ENCODE results near the gene ANKRD63. TPM values are rescaled to one million over a fixed set of nuclear protein-coding genes. Genes with fewer than 3 reads are reported as not detected.

ANKRD63 gene
- total RNA-seq, 3 donors from 2014 or later = not detected

- H3K4me1 Mint-ChIP-seq (ENCODE audit: low read depth) = peaks cover 2% of the 10 kb centered on the region
- peak overlapping the region; percentile 67 for H3K4me3 Mint-ChIP-seq
- peak; percentile 61 to 68 for ATAC-seq
- no peaks in the 10 kb centered on the region for H3K36me3 Mint-ChIP-seq (ENCODE audit: insufficient read depth)
- DNase-seq = peak; percentile 32
- H3K9me3 Mint-ChIP-seq = no peaks in the 10 kb centered on the region
- peaks cover 29% of the 10 kb centered on the region for H3K27me3 Mint-ChIP-seq (ENCODE audit: low read depth)
These were observed 556 bp downstream of the ANKRD63 start for GRCh38 chr15:40282147-40282868.

GRCh38 chr15:40281801-40282146 is 1.1 kb downstream of the ANKRD63 start:
- peaks cover 2% of the 10 kb centered on the region for H3K4me1 Mint-ChIP-seq (ENCODE audit: low read depth)
- DNase-seq (no peak), ATAC-seq (no peak)
- peaks cover 30% of the 10 kb centered on the region for H3K27me3 Mint-ChIP-seq (ENCODE audit: low read depth)
- no peaks in the 10 kb centered on the region for H3K9me3 Mint-ChIP-seq
- H3K36me3 Mint-ChIP-seq (ENCODE audit: insufficient read depth) = no peaks in the 10 kb centered on the region
- H3K4me3 Mint-ChIP-seq = no peak overlapping the region

GRCh38 chr15:40281057-40281800 is 1.6 kb downstream of the ANKRD63 start:
- DNase-seq = no peak
- ATAC-seq = no peak
- no peaks in the 10 kb centered on the region for H3K36me3 Mint-ChIP-seq (ENCODE audit: insufficient read depth)
- no peaks in the 10 kb centered on the region for H3K9me3 Mint-ChIP-seq
- H3K4me3 Mint-ChIP-seq = peak overlapping the region; percentile 54
- peaks cover 32% of the 10 kb centered on the region for H3K27me3 Mint-ChIP-seq (ENCODE audit: low read depth)
- H3K4me1 Mint-ChIP-seq (ENCODE audit: low read depth) = peaks cover 2% of the 10 kb centered on the region

GRCh38 chr15:40280260-40281056 is 2.4 kb downstream of the ANKRD63 start:
- DNase-seq = no peak
- Mint-ChIP-seq H3K4me3 (peak overlapping the region; percentile 54), H3K36me3 (ENCODE audit: insufficient read depth) (no peaks in the 10 kb centered on the region), H3K4me1 (ENCODE audit: low read depth) (peaks cover 2% of the 10 kb centered on the region), H3K27me3 (ENCODE audit: low read depth) (peaks cover 32% of the 10 kb centered on the region), H3K9me3 (no peaks in the 10 kb centered on the region)
- ATAC-seq = no peak

GRCh38 chr15:40279437-40280141 is 3.3 kb downstream of the ANKRD63 start:
- no peaks in the 10 kb centered on the region for H3K9me3 Mint-ChIP-seq
- no peaks in the 10 kb centered on the region for H3K36me3 Mint-ChIP-seq (ENCODE audit: insufficient read depth)
- H3K27me3 Mint-ChIP-seq (ENCODE audit: low read depth) = peaks cover 32% of the 10 kb centered on the region
- no peak overlapping the region for H3K4me3 Mint-ChIP-seq
- ATAC-seq (peak; percentile 17 to 30), DNase-seq (peak; percentile 69)
- peaks cover 2% of the 10 kb centered on the region for H3K4me1 Mint-ChIP-seq (ENCODE audit: low read depth)

GRCh38 chr15:40278026-40278425 is 4.8 kb downstream of the ANKRD63 start:
- Mint-ChIP-seq H3K4me3 (no peak overlapping the region), H3K36me3 (ENCODE audit: insufficient read depth) (no peaks in the 10 kb centered on the region), H3K9me3 (no peaks in the 10 kb centered on the region), H3K27me3 (ENCODE audit: low read depth) (peaks cover 32% of the 10 kb centered on the region), H3K4me1 (ENCODE audit: low read depth) (peaks cover 2% of the 10 kb centered on the region)
- no peak for DNase-seq
- ATAC-seq = no peak

GRCh38 chr15:40277471-40277870 is 5.4 kb downstream of the ANKRD63 start:
- H3K4me1 Mint-ChIP-seq (ENCODE audit: low read depth) = peaks cover 2% of the 10 kb centered on the region
- H3K36me3 Mint-ChIP-seq (ENCODE audit: insufficient read depth) = no peaks in the 10 kb centered on the region
- no peak for DNase-seq
- ATAC-seq = no peak
- H3K4me3 Mint-ChIP-seq = no peak overlapping the region
- peaks cover 32% of the 10 kb centered on the region for H3K27me3 Mint-ChIP-seq (ENCODE audit: low read depth)
- H3K9me3 Mint-ChIP-seq = no peaks in the 10 kb centered on the region

GRCh38 chr15:40276927-40277326 is 5.9 kb downstream of the ANKRD63 start:
- Mint-ChIP-seq H3K9me3 (no peaks in the 10 kb centered on the region), H3K27me3 (ENCODE audit: low read depth) (peaks cover 32% of the 10 kb centered on the region), H3K4me3 (no peak overlapping the region), H3K36me3 (ENCODE audit: insufficient read depth) (no peaks in the 10 kb centered on the region), H3K4me1 (ENCODE audit: low read depth) (peaks cover 2% of the 10 kb centered on the region)
- no peak for DNase-seq
- ATAC-seq = no peak

- H3K9me3 Mint-ChIP-seq = no peaks in the 10 kb centered on the region
- H3K4me3 Mint-ChIP-seq = no peak overlapping the region
- ATAC-seq (no peak), DNase-seq (no peak)
- H3K36me3 Mint-ChIP-seq (ENCODE audit: insufficient read depth) = no peaks in the 10 kb centered on the region
- H3K27me3 Mint-ChIP-seq (ENCODE audit: low read depth) = peaks cover 28% of the 10 kb centered on the region
- peaks cover under 1% of the 10 kb centered on the region for H3K4me1 Mint-ChIP-seq (ENCODE audit: low read depth)
These were observed 6.9 kb downstream of the ANKRD63 start for GRCh38 chr15:40275954-40276353.

- H3K4me3 Mint-ChIP-seq = no peak overlapping the region
- no peaks in the 10 kb centered on the region for H3K9me3 Mint-ChIP-seq
- peaks cover 26% of the 10 kb centered on the region for H3K27me3 Mint-ChIP-seq (ENCODE audit: low read depth)
- no peak for ATAC-seq
- no peaks in the 10 kb centered on the region for H3K36me3 Mint-ChIP-seq (ENCODE audit: insufficient read depth)
- H3K4me1 Mint-ChIP-seq (ENCODE audit: low read depth) = no peaks in the 10 kb centered on the region
- DNase-seq = no peak
These were observed 7.3 kb downstream of the ANKRD63 start for GRCh38 chr15:40275523-40275922.

- Mint-ChIP-seq H3K9me3 (no peaks in the 10 kb centered on the region), H3K36me3 (ENCODE audit: insufficient read depth) (no peaks in the 10 kb centered on the region), H3K4me1 (ENCODE audit: low read depth) (no peaks in the 10 kb centered on the region), H3K27me3 (ENCODE audit: low read depth) (peaks cover 22% of the 10 kb centered on the region), H3K4me3 (no peak overlapping the region)
- DNase-seq (peak; percentile 87), ATAC-seq (peak; percentile 62 to 82)
These were observed 8.3 kb downstream of the ANKRD63 start for GRCh38 chr15:40274350-40275274.

GRCh38 chr15:40273428-40273827 is 9.4 kb downstream of the ANKRD63 start:
- no peaks in the 10 kb centered on the region for H3K9me3 Mint-ChIP-seq
- no peak for ATAC-seq
- H3K36me3 Mint-ChIP-seq (ENCODE audit: insufficient read depth) = no peaks in the 10 kb centered on the region

GRCh38 chr15:40272485-40273056 is 10.3 kb downstream of the ANKRD63 start:
- Mint-ChIP-seq H3K4me1 (ENCODE audit: low read depth) (no peaks in the 10 kb centered on the region), H3K9me3 (no peaks in the 10 kb centered on the region), H3K4me3 (no peak overlapping the region), H3K36me3 (ENCODE audit: insufficient read depth) (no peaks in the 10 kb centered on the region), H3K27me3 (ENCODE audit: low read depth) (peaks cover 4% of the 10 kb centered on the region)
- ATAC-seq (no peak), DNase-seq (no peak)

More at GRCh38 chr15:40273428-40273827, 9.4 kb downstream of the ANKRD63 start:
- Mint-ChIP-seq H3K4me1 (ENCODE audit: low read depth) (no peaks in the 10 kb centered on the region), H3K27me3 (ENCODE audit: low read depth) (peaks cover 12% of the 10 kb centered on the region), H3K4me3 (no peak overlapping the region)
- DNase-seq = no peak
